ENCODE measurements around the gene FGFR1OP2. TPM values are rescaled to one million over a fixed set of nuclear protein-coding genes. Genes with fewer than 3 reads are reported as not detected.

The FGFR1OP2 gene
- total RNA-seq, 1 donor = 47.8 TPM

GRCh38 chr12:26961803-26962202, 23.5 kb downstream of the FGFR1OP2 start:
- H3K36me3 ChIP-seq (ENCODE audit: insufficient read depth, low read length) = peaks cover 18% of the 10 kb centered on the region
- no peaks in the 10 kb centered on the region for H3K79me2 ChIP-seq (ENCODE audit: insufficient read depth, low read length)
- DNase-seq (ENCODE audit: insufficient read length, low spot score, missing footprints) = no peak

GRCh38 chr12:26963413-26963812, 25.1 kb downstream of the FGFR1OP2 start:
- H3K27ac ChIP-seq (ENCODE audit: low read depth, low read length) = no peak overlapping the region
- no peaks in the 10 kb centered on the region for H3K9me3 ChIP-seq (ENCODE audit: low read depth, low read length)
- no peak for TF ChIP-seq CTCF (IDR thresholded peaks at IDR 0.05; ENCODE audit: extremely low read depth, low read depth, low read length)
- H3K27me3 ChIP-seq (ENCODE audit: insufficient read depth, low read length) = no peaks in the 10 kb centered on the region
- H3K36me3 ChIP-seq (ENCODE audit: insufficient read depth, low read length) = peaks cover 5% of the 10 kb centered on the region
- no peak for DNase-seq (ENCODE audit: insufficient read length, low spot score, missing footprints)
- H2AFZ ChIP-seq (ENCODE audit: low read length) = no peak overlapping the region
- no peak overlapping the region for H3K4me3 ChIP-seq (ENCODE audit: insufficient read depth, low read length)
- no peaks in the 10 kb centered on the region for H3K4me1 ChIP-seq (ENCODE audit: insufficient read depth, low read length)
- H3K4me2 ChIP-seq (ENCODE audit: insufficient read depth, low read length) = no peak overlapping the region
- no peaks in the 10 kb centered on the region for H3K79me2 ChIP-seq (ENCODE audit: insufficient read depth, low read length)
- no peaks in the 10 kb centered on the region for H4K20me1 ChIP-seq (ENCODE audit: insufficient read depth, low read length)

More at GRCh38 chr12:26961803-26962202, 23.5 kb downstream of the FGFR1OP2 start:
- Histone ChIP-seq H3K27me3 (ENCODE audit: insufficient read depth, low read length) (no peaks in the 10 kb centered on the region), H3K9me3 (ENCODE audit: low read depth, low read length) (no peaks in the 10 kb centered on the region), H3K4me3 (ENCODE audit: insufficient read depth, low read length) (no peak overlapping the region), H3K4me1 (ENCODE audit: insufficient read depth, low read length) (no peaks in the 10 kb centered on the region), H4K20me1 (ENCODE audit: insufficient read depth, low read length) (no peaks in the 10 kb centered on the region), H2AFZ (ENCODE audit: low read length) (no peak overlapping the region), H3K4me2 (ENCODE audit: insufficient read depth, low read length) (no peak overlapping the region), H3K27ac (ENCODE audit: low read depth, low read length) (no peak overlapping the region)
- TF ChIP-seq CTCF (IDR thresholded peaks at IDR 0.05; ENCODE audit: extremely low read depth, low read depth, low read length) = no peak

- no peak overlapping the region for H3K4me3 ChIP-seq (ENCODE audit: insufficient read depth, low read length)
- H3K36me3 ChIP-seq (ENCODE audit: insufficient read depth, low read length) = peaks cover 5% of the 10 kb centered on the region
- H4K20me1 ChIP-seq (ENCODE audit: insufficient read depth, low read length) = no peaks in the 10 kb centered on the region
- H3K4me2 ChIP-seq (ENCODE audit: insufficient read depth, low read length) = no peak overlapping the region
- no peaks in the 10 kb centered on the region for H3K9me3 ChIP-seq (ENCODE audit: low read depth, low read length)
- H3K27ac ChIP-seq (ENCODE audit: low read depth, low read length) = no peak overlapping the region
- H3K27me3 ChIP-seq (ENCODE audit: insufficient read depth, low read length) = no peaks in the 10 kb centered on the region
- H3K4me1 ChIP-seq (ENCODE audit: insufficient read depth, low read length) = no peaks in the 10 kb centered on the region
- H3K79me2 ChIP-seq (ENCODE audit: insufficient read depth, low read length) = no peaks in the 10 kb centered on the region
- no peak overlapping the region for H2AFZ ChIP-seq (ENCODE audit: low read length)
- no peak for TF ChIP-seq CTCF (IDR thresholded peaks at IDR 0.05; ENCODE audit: extremely low read depth, low read depth, low read length)
- no peak for DNase-seq (ENCODE audit: insufficient read length, low spot score, missing footprints)
Observed at GRCh38 chr12:26966842-26967241, 28.6 kb downstream of the FGFR1OP2 start.

- no peak for TF ChIP-seq CTCF (IDR thresholded peaks at IDR 0.05; ENCODE audit: extremely low read depth, low read depth, low read length)
- DNase-seq (ENCODE audit: insufficient read length, low spot score, missing footprints) = no peak
- no peaks in the 10 kb centered on the region for H3K79me2 ChIP-seq (ENCODE audit: insufficient read depth, low read length)
Observed at GRCh38 chr12:26970136-26970535, 31.9 kb downstream of the FGFR1OP2 start.

More at GRCh38 chr12:26970136-26970535, 31.9 kb downstream of the FGFR1OP2 start:
- H4K20me1 ChIP-seq (ENCODE audit: insufficient read depth, low read length) = no peaks in the 10 kb centered on the region
- H3K4me1 ChIP-seq (ENCODE audit: insufficient read depth, low read length) = no peaks in the 10 kb centered on the region
- H3K4me3 ChIP-seq (ENCODE audit: insufficient read depth, low read length) = no peak overlapping the region
- no peaks in the 10 kb centered on the region for H3K9me3 ChIP-seq (ENCODE audit: low read depth, low read length)
- no peak overlapping the region for H3K4me2 ChIP-seq (ENCODE audit: insufficient read depth, low read length)
- no peak overlapping the region for H3K27ac ChIP-seq (ENCODE audit: low read depth, low read length)
- H2AFZ ChIP-seq (ENCODE audit: low read length) = no peak overlapping the region
- H3K27me3 ChIP-seq (ENCODE audit: insufficient read depth, low read length) = no peaks in the 10 kb centered on the region
- peaks cover 15% of the 10 kb centered on the region for H3K36me3 ChIP-seq (ENCODE audit: insufficient read depth, low read length)
